CD4-positive, alpha-beta T cell treated with Interleukin-6 for 4 hours (primary cell): ENCODE data around the gene ZG16B.

Experiments used
- DNase-seq: peaks from one replicate; pipeline ENCODE4 v3.0.0-alpha.2; 2020; ENCODE audit warnings: mixed read lengths

ZG16B gene

GRCh38 chr16:2829501-2830354 lies at the start of gene ZG16B:
Gene ZG16B (plus strand): TSS chr16:2830303. CDS start chr16:2830442, 139 bp downstream.
- no peak for DNase-seq

DNA sequence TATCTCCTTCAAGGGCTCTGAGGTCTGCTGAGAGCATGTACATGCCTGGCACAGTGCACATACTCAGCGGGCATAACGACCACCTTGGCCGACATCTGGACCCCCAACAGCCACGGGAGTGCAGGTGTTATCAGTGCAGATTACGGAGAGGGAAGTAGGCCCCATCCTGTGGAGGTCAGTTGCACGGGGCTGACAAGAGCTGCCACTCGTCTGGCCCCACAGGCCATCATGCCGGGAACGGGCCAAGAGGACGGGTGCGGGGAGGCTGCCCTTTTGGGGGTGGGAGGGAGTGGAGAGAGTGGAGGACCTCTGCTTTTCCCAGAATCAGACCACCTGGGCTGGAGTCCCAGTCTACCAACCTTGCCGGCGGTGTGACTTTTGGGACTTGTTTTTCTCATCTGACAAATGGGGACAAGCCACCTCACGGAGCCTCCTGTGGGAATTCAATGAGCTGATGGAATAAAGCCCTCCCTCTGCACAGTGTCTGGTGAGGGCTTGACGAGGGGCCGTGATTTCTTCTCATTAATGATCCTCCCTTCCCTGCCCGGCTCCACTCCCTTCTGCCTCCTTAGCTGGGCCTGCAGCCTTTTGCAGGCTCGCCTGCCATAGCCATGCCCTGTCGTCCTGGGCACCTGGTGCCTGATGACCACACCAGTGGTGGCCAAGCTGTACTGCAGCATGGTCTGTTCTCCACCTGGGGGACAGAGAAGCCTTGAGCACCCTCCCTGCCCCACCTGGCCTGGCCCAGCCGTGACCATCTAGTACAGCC lies 47.3 kb upstream of the ZG16B start:
- DNase-seq: no peak

GRCh38 chr16:2783581-2784357 lies 46.3 kb upstream of the ZG16B start:
- no peak for DNase-seq

DNA sequence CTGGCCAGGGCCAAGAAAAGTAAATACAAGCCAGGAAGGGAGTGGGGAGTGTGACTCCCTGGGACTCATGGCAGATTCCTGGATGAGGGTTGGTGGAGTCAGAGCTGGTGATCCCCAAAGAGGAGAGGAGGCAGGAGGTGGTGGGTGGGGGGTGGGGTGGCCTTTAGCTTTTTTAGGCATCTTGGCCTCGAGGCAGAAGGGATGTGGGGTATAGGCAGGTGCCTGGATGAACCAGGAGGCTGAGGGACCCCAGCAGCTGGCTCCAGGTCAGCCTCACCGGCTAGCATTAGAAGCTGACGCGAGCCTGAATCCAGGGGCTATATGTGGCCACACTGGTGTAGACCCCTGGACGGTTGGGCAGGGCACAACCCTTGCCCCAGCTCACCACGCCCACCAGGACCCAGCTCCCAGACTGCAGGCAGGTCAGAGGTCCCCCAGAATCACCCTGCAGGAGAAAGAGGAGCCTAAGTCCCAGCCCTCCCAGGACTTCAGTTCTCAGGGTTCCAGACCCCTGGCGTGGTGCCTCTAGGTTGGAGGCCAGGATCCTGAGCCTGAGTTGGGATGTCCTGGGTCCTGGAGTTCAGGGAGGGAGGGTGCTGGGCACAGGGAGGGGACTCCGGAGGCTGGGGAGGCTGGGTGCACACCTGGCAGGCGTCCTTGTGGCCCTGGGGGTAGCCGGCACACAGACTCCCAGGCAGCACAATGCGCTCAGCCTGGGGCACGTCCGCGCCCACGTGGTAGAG lies 45.6 kb upstream of the ZG16B start:
- DNase-seq: no peak

- peak; percentile 55 for DNase-seq
These were observed 44.8 kb upstream of the ZG16B start for GRCh38 chr16:2785101-2785991.

- DNase-seq: no peak
These were observed 43.9 kb upstream of the ZG16B start for GRCh38 chr16:2786061-2786825.

DNA sequence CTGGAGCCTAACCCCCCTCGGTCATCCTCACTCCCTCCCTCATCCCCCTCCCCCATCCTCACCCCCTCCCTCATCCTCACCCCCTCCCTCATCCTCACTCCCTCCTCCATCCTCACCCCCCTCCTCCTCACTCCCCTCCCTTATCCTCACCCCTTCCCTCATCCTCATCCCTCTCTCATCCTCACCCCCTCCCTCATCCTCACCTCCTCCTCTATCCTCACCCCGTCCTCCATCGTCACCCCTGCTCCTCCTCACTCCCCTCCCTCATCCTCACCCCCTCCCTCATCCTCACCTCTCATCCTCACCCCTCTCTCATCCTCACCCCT lies 43.3 kb upstream of the ZG16B start:
- no peak for DNase-seq

DNA sequence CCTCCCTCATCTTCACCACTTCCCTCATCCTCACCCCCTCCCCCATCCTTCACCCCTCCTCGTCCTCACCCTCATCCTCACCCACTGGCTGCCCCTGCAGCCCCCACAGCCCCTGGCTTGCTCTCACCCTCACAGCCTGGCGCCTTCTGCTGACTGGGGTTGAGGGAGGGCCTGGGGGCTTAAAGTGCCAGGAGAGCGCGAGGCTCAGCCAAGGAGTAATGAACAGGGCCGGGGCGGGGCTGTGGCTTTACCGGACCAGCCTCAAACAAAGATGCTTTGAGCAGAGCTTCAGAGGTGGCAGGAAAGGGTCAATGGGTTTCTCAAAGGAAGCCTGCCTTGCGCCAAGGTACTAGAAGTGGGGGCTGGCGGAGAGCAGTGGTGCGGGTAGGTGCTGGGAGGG lies 42.7 kb upstream of the ZG16B start, which contains the start of gene PRSS33:
Gene PRSS33, minus strand, starts transcription at position 155 of the 400 bp plus-strand sequence. CDS start 1,013 bp downstream, outside the sequence.
- DNase-seq: no peak

GRCh38 chr16:2787961-2788360 lies 42.1 kb upstream of the ZG16B start:
- DNase-seq: no peak

DNA sequence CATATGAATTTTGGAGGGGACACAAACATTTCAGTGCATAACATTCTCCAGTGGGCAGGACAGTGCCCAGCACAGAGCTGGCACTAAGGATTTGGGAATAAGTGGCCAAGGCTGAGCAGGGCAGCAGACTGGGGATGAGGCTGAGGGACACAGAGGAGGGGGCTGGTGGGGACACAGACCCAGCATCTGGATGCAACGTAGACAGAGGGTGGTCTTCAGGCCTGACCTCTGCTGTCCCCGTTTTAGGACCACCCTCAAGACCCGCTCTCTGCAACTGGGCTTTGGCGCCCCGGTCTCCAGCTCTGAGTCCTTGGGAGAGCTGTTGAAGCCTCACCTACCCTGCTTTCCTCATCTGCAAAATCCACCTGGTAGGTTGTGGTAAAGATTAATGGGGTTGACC lies 39.5 kb upstream of the ZG16B start:
- no peak for DNase-seq

GRCh38 chr16:2791174-2791573 lies 38.9 kb upstream of the ZG16B start:
- DNase-seq: no peak

DNA sequence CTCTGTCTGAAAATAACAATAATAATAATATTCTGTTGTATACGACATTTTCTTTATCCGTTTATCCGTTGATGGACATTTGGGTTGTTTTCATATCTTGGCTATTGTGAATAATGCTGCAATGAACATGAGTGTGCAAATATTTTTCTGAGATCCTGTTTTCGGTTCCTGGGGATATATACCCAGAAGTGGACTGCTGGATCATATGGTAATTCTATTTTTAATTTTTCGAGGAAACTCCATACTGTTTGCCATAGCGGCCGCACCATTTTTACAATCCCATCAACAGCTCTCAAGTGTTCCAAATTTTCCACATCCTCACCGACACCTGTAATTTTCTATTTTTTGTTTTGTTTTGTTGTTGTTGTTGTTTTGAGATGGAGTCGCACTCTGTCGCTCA lies 37.2 kb upstream of the ZG16B start:
- DNase-seq: no peak

- no peak for DNase-seq
These were observed 34.5 kb upstream of the ZG16B start for GRCh38 chr16:2795395-2796143.

GRCh38 chr16:2798723-2799204 lies 31.3 kb upstream of the ZG16B start:
- no peak for DNase-seq

- no peak for DNase-seq
These were observed 30.8 kb upstream of the ZG16B start for GRCh38 chr16:2799205-2799858.

- no peak for DNase-seq
These were observed 30.3 kb upstream of the ZG16B start for GRCh38 chr16:2799859-2800226.

- DNase-seq: no peak
These were observed 26.4 kb upstream of the ZG16B start for GRCh38 chr16:2803545-2804195.

- DNase-seq: no peak
These were observed 25.4 kb upstream of the ZG16B start for GRCh38 chr16:2804728-2805127.

DNA sequence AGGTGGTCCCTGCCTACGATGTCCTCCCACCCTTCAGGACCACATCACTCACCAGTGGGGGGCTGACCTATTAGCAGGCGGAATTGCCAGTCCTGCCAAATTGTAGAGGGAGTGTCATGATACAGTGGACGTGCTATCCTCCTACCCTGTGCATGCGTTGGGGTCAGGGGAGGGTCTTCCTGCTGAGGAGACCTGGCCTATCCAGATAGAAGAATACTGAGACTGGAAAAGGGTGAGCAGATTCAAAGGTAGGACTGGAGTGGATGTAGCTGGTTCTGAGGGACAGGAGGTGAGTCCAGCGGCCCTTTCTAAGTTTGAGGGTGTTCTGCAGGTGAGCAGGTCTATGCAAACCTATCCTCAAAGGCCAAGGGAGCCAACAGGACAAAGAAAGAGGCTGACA lies 23.8 kb upstream of the ZG16B start:
- no peak for DNase-seq
